DMS53 treated with DMSO at 0.1 percent for 48 hours (cell line): ENCODE measurements around the gene CD247.

ENCODE experiments used
- DNase-seq: peaks from one replicate; lab custom pipeline; 2025; ENCODE audit not compliant: unreplicated experiment; lab: John Stamatoyannopoulos, UW

Gene CD247

DNA sequence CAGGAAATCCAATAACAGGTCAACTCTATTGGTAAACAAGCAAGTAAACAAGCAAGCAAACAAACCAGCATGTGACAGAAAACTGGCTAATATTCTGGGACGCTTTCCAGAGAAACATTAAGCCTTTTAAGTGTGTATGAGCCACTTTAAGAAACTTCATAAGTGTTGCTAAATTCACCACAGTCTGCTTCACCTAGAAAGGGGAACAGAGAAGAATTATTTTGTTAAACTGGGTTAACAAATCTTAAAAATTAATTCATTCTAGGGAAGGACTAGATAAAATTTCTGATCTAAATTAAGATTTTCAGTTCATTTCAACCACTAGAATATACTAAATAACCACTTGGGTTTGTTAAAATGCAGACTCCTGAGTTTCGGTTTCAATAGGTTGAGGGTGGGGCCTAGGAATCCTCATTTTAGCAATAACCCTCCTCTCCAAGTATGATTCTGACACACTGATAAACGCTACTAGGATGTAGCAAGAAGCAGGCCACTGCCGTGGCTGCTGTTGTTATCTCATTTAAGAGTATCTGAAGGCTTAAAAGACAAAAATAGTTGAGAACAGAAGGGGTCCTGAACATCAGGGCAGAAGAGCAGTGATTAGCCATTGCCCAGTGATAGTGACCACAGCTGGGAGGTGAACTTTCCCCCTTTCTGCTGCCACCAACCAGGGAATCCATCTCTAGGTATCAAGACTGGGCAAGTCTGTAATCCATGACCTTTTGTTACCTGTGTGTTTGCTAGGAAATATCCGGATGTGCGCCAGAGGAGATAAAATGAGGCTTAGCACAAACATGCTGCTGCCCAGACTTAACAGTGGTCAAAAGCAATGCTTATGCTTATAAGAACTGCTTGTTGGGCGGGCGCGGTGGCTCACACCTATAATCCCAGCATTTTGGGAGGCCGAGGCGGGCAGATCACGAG is 24.0 kb upstream of the CD247 start:
- DNase-seq = no peak

GRCh38 chr1:167541610-167542009 is 23.3 kb upstream of the CD247 start:
- no peak for DNase-seq

GRCh38 chr1:167541003-167541402 is 22.7 kb upstream of the CD247 start:
- no peak for DNase-seq

- DNase-seq = no peak
These were observed 20.3 kb upstream of the CD247 start for GRCh38 chr1:167538657-167539056.

GRCh38 chr1:167533851-167534300 is 15.5 kb upstream of the CD247 start:
- DNase-seq = peak; percentile 73

DNA sequence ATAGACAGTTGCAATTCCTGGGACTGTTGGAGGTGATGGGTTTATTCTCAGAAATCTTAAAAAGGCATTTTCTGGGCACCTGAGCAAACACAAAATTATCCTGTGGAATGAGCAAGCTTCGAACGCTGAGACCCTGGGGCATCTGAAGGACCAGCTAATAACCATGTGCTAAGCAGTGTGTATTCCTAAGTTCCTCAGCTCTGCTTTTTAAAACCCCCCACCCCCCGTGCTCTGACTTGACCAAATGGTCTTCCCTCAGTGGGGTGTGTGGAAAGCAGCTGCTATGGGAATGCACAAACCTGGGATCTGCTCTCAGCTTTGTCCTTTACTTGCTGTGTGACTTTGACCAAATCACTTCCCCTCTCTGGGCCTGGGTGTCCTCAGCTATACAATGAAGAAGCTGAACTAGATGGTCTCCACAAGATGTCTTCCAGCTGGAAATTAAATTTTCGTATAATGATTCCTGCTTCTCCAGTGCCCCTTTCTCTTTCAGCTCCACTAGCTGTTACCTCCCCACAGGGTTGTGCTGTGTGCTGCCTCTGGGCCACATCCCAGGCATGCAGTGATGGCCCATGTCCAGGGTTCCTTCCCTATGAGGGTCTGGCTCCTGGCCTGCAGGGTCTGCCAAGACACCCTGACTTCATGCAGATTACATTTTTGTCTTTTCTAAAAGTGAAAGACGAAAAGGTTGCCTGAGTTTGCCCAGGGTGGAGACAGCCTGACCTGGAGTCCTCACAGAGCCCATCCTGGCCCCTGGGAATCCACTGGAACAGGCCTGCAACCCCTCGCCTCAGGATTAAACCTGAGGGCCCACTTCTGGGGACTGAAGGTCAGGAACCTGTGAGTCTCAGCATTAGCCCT is 14.9 kb upstream of the CD247 start:
- no peak for DNase-seq

- DNase-seq = no peak
These were observed 14.0 kb upstream of the CD247 start for GRCh38 chr1:167532375-167532774.

- no peak for DNase-seq
These were observed 11.6 kb upstream of the CD247 start for GRCh38 chr1:167529829-167530474.

GRCh38 chr1:167528057-167528728 is 9.9 kb upstream of the CD247 start:
- no peak for DNase-seq

DNA sequence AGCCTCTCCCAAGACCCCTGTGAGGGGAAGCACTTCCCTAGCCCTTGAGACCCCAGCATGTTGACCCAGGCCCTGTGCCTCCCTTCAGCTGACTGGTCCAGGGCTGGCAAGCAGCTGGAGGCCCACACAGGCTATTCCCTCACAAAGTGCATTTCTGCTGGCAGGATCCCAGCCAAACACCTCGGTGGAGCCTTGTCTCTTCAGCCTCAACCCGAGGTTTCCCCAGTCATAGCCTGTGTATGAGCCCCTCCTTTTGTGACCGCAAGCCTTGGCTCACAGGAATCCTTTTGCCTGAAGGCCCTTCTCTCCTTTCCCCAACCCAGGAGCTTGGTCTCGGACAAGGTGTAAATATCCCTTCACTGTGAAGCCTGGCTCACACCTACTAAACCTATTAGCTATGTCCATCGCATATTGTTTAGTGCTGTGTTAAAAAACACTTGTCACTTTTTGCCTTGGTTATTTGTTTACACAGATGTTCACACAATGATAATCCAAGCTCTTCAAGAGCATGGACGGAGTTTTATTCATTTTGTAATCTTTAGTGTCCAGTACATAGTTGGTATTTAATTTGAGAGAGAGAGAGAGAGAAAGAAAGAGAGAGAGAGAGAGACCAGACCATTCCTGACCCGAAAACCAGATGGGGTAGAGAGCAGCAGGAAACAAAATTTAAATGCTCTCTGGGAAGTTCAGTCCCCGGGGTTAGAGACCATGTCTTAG is 8.5 kb upstream of the CD247 start:
- DNase-seq = no peak

DNA sequence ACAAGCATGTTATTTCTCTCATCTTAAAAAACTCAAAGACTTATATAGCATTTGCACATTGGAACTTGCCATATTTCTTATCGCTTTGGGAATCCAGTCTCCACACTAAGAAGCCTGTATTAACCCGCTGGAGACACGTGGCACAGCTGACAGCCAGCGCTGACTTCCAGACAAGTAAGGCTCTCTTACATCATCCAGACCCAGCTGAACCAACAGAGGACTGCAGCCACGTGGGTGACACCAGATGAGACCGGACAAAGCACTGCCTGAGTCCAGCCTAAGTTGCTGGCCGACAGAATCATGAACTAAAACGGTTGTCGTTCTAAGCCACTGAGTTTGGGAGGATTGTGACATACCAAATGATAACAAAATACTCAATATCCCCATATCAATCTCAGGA is 6.3 kb upstream of the CD247 start:
- DNase-seq = no peak

GRCh38 chr1:167522246-167522645 is 3.9 kb upstream of the CD247 start:
- DNase-seq = no peak

- no peak for DNase-seq
These were observed 2.4 kb upstream of the CD247 start for GRCh38 chr1:167520711-167521206.

DNA sequence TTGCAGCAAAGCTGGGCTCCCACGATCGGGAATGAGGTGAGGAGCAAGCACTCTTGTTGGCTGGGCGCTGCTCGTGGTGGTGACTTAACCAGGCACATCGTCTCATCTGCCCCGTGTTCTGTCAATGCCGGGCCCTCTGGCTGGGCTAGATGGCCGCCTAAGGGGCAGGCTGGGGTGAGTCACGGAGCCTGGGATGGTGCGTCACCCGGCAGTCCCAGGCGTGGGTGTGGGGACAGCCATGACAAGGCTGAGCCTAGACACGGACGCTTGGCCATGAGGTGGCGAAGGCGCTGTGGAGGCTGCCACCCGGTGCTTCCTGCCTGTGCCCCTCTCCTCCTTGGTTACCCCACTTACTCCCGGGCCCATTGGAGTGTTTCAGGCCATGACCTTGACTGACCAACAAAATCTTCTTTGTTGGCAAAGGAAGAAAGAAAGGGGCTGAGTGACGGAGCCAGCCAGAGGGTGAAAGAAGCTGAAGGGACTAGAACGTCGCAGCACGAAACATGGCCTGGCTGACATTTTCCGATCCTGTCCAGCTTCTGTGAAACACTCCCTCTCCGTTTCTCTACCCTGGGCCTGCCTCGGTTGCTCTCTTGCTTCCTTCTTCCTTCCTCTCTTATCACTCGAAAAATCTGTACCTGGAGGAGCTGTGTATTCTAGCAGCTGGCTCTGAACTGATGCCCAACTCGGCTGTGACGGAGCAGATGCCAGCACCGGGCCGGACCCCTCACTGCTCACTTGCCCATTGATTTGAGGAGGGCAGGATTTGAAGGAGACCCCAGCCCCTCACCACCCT is 596 bp downstream of the CD247 start:
- no peak for DNase-seq

DNA sequence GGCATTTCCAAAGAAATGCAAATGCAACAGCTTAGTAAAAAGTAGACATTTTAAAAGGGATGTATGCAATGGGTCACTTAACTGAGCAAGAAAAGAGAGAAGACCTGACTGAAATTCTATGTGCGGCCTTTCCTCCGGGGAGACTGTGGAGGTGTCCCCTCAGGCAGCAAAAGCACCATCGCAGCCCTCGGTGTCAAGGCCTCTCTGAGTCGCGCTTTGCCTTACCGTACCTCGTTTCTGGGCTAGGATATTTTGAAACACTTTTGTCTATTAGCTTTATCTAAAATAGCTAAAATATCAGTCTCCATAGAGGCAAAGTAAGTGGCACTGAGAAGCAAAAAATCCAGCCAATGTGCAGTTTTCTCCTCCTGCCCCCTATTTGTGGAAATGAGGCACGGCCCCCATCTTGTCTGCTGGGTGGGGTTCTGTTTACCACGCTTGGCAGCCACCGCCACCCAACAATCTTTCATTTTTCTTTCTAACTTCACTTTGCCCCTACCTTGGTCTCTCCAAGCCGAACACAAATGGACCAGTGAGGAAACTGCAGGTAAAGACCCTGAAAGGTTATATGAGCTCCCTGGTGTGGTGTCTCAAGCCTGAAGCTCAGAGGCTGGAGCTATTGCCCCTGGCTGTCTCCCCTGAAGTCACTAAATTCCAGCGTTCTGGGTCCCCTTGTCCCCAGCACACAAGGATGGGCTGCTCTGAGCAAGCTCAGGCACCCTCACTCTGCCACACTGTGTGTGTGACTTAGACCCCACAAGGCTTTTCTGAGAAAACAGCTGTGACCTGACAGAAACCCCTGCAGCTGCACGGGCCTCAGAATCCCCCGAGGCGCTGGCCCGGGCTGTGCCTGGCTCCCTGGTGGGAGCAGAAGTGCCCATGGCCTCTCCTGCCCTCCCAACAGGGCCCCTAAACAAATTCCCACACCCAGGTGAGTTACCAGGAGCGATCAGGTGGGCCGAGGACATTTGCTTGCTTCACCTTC is 1.6 kb downstream of the CD247 start:
- DNase-seq = no peak

GRCh38 chr1:167515893-167516321 is 2.4 kb downstream of the CD247 start:
- no peak for DNase-seq

DNA sequence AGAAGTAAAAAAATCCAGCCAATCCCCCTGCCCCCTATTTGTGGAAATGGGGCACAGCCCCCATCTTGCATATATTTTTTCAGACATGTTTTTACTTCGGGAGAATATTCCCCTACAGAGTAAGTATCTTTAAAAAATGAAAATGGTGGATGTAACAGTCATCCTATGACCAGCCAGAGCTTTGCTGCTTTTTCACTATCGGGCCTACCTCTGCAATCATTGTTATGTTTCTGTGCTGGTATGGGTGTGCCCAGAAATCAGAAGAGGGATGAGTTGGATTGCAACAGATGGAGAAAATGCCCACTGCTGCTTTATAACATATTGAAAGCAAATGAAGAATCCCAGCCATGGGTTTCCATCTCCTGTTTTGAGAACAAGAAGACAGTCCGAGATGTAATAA is 2.9 kb downstream of the CD247 start:
- DNase-seq = no peak

GRCh38 chr1:167514288-167514687 is 4.0 kb downstream of the CD247 start:
- no peak for DNase-seq
